ENCODE data around the gene ANKRD28. TPM values are rescaled to one million over a fixed set of nuclear protein-coding genes. Genes with fewer than 3 reads are reported as not detected.

ANKRD28 gene
- total and polyA plus RNA-seq, 2 experiments from 2014 or later: 15.2 to 61.3 TPM

- Histone ChIP-seq H3K9me2 (ENCODE audit: insufficient read depth) (no peaks in the 10 kb centered on the region), H3K27me3 (ENCODE audit: insufficient read depth) (no peaks in the 10 kb centered on the region), H4K20me1 (replicated peaks; ENCODE audit: insufficient read depth) (peaks cover 12% of the 10 kb centered on the region; the same call in 1 of the 2 replicates), H3K4me1 (ENCODE audit: insufficient read depth) (peaks cover 14% of the 10 kb centered on the region), H3K79me2 (replicated peaks; ENCODE audit: insufficient read depth) (peaks cover 82% of the 10 kb centered on the region), H3K4me3 (no peak overlapping the region), H3K36me3 (ENCODE audit: insufficient read depth) (no peaks in the 10 kb centered on the region), H2AFZ (no peak overlapping the region), H3F3A (replicated peaks; ENCODE audit: low read depth) (no peaks in the 10 kb centered on the region), H3K27ac (ENCODE audit: low read depth) (no peak overlapping the region), H3K4me2 (no peak overlapping the region)
- TF ChIP-seq EZH2 (IDR thresholded peaks at IDR 0.05; ENCODE audit: low read depth, unreplicated experiment): no peak
- TF ChIP-seq ZNF462 (CRISPR knock-in tag; IDR thresholded peaks at IDR 0.05): no peak
- no peak for TF ChIP-seq CTCF (conservative IDR thresholded peaks at IDR 0.05; ENCODE audit: low read depth in 2 of 2)
- no peak for TF ChIP-seq ETS1 (IDR thresholded peaks at IDR 0.05)
- no peak for TF ChIP-seq JUNB (IDR thresholded peaks at IDR 0.05; ENCODE audit: unreplicated experiment)
- no peak for TF ChIP-seq CREB1 (CRISPR knock-in tag; IDR thresholded peaks at IDR 0.05; ENCODE audit: low read depth)
- TF ChIP-seq EZH2phosphoT487 (IDR thresholded peaks at IDR 0.05; ENCODE audit: unreplicated experiment): no peak
- TF ChIP-seq POLR2AphosphoS5 (IDR thresholded peaks at IDR 0.05; ENCODE audit: low read depth): no peak
- no peak for TF ChIP-seq ZNF331 (CRISPR knock-in tag; IDR thresholded peaks at IDR 0.05; ENCODE audit: low read depth)
- TF ChIP-seq STAT1 (IDR thresholded peaks at IDR 0.05; ENCODE audit: unreplicated experiment): no peak
- no peak for TF ChIP-seq NANOG (IDR thresholded peaks at IDR 0.05; ENCODE audit: borderline replicate concordance)
- Mint-ChIP-seq H3K4me1 (peaks cover 27% of the 10 kb centered on the region), H3K27ac (no peak overlapping the region), H3K27me3 (ENCODE audit: insufficient read depth, low read depth, poor library complexity) (no peaks in the 10 kb centered on the region), H3K9me3 (no peaks in the 10 kb centered on the region), H3K4me3 (no peak overlapping the region), H3K36me3 (ENCODE audit: low read depth) (no peaks in the 10 kb centered on the region)
- DNase-seq (ENCODE audit: low spot score) (no peak), ATAC-seq (no peak)
Measured at GRCh38 chr3:15809313-15809712, 11.5 kb upstream of the ANKRD28 start.
